ENCODE results near the gene DMRT2. TPM values are rescaled to one million over a fixed set of nuclear protein-coding genes. Genes with fewer than 3 reads are reported as not detected.

The DMRT2 gene
- total RNA-seq, 1 donor: not detected

DNA sequence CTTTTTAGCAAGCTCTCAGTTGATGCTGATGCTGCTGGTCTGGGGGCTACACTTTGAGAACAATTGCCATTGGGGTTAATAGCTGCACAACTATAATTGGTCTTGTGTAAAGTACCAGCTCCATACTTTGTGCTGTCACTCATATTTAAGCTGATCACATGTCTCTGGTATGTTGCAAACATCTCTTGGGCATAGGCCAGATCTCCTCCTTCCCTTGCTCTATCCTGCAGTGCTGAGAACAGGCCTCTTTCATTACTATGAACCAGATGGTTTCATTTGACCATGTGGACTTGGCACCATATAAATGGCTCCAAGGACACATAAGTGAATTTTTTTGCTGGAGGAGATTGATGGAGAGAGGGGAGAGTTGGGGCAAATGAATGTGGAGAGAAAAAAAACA lies 48.4 kb downstream of the DMRT2 start:
- H2AFZ ChIP-seq (ENCODE audit: low read length): no peak overlapping the region
- TF ChIP-seq, protein P1, sequence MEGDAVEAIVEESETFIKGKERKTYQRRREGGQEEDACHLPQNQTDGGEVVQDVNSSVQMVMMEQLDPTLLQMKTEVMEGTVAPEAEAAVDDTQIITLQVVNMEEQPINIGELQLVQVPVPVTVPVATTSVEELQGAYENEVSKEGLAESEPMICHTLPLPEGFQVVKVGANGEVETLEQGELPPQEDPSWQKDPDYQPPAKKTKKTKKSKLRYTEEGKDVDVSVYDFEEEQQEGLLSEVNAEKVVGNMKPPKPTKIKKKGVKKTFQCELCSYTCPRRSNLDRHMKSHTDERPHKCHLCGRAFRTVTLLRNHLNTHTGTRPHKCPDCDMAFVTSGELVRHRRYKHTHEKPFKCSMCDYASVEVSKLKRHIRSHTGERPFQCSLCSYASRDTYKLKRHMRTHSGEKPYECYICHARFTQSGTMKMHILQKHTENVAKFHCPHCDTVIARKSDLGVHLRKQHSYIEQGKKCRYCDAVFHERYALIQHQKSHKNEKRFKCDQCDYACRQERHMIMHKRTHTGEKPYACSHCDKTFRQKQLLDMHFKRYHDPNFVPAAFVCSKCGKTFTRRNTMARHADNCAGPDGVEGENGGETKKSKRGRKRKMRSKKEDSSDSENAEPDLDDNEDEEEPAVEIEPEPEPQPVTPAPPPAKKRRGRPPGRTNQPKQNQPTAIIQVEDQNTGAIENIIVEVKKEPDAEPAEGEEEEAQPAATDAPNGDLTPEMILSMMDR (IDR thresholded peaks at IDR 0.05; ENCODE audit: extremely low read depth, low read depth, low read length): no peak
- H3K27ac ChIP-seq (ENCODE audit: low read depth, low read length): no peak overlapping the region
- H3K4me2 ChIP-seq (ENCODE audit: insufficient read depth, low read length): no peak overlapping the region
- no peaks in the 10 kb centered on the region for H3K27me3 ChIP-seq (ENCODE audit: insufficient read depth, low read length)
- H3K9me3 ChIP-seq (ENCODE audit: low read depth, low read length): no peaks in the 10 kb centered on the region
- H3K36me3 ChIP-seq (ENCODE audit: insufficient read depth, low read length): no peaks in the 10 kb centered on the region
- H3K4me1 ChIP-seq (ENCODE audit: insufficient read depth, low read length): no peaks in the 10 kb centered on the region
- DNase-seq (ENCODE audit: insufficient read length, low spot score, missing footprints): no peak
- no peaks in the 10 kb centered on the region for H4K20me1 ChIP-seq (ENCODE audit: insufficient read depth, low read length)
- no peak overlapping the region for H3K4me3 ChIP-seq (ENCODE audit: insufficient read depth, low read length)
- no peaks in the 10 kb centered on the region for H3K79me2 ChIP-seq (ENCODE audit: insufficient read depth, low read length)

DNA sequence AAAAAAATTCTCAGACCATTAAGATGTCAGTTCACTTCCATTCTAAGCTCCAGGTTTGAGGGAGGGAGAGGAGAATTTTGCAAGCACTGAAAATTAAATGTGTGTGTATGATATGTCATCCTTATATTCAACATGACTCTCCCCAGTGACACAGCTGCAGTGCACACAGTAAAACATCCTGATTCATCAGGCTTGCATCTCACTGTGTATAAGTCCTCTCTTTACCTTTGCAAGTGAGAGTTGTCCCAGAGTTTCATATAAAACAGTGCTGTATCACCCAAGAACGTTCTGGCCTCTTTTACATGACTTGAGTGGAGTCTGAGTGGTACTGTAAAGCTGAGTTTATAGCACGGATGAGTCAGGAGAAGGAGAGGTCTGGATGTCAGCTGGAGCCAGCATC lies 50.0 kb downstream of the DMRT2 start:
- H3K4me3 ChIP-seq (ENCODE audit: insufficient read depth, low read length): no peak overlapping the region
- H3K27me3 ChIP-seq (ENCODE audit: insufficient read depth, low read length): no peaks in the 10 kb centered on the region
- TF ChIP-seq, protein P1 (IDR thresholded peaks at IDR 0.05; ENCODE audit: extremely low read depth, low read depth, low read length): no peak
- H3K79me2 ChIP-seq (ENCODE audit: insufficient read depth, low read length): no peaks in the 10 kb centered on the region
- no peak overlapping the region for H2AFZ ChIP-seq (ENCODE audit: low read length)
- no peaks in the 10 kb centered on the region for H4K20me1 ChIP-seq (ENCODE audit: insufficient read depth, low read length)
- no peaks in the 10 kb centered on the region for H3K36me3 ChIP-seq (ENCODE audit: insufficient read depth, low read length)
- H3K4me2 ChIP-seq (ENCODE audit: insufficient read depth, low read length): no peak overlapping the region
- no peak overlapping the region for H3K27ac ChIP-seq (ENCODE audit: low read depth, low read length)
- DNase-seq (ENCODE audit: insufficient read length, low spot score, missing footprints): no peak
- H3K4me1 ChIP-seq (ENCODE audit: insufficient read depth, low read length): no peaks in the 10 kb centered on the region
- H3K9me3 ChIP-seq (ENCODE audit: low read depth, low read length): no peaks in the 10 kb centered on the region

DNA sequence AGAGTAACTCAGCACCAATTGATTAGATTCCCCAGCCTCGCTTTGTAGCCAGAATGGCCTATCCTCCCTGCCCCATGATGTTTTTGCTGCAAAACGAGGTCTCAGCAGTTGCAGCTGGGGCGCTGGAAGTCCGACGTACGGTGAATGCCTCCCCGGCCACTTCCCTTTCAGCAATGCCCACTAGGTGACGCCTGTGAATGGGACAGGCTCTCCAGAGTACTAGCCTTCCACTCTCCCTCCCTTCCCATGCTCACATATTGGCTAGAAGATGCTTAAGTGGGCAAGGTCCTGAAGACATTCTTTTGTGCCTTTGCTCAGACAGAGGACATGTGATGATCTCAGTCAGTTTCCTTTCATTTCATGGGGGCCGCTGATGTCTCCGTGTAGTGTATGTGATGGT lies 50.8 kb downstream of the DMRT2 start:
- no peaks in the 10 kb centered on the region for H3K36me3 ChIP-seq (ENCODE audit: insufficient read depth, low read length)
- no peak overlapping the region for H3K4me3 ChIP-seq (ENCODE audit: insufficient read depth, low read length)
- no peak for DNase-seq (ENCODE audit: insufficient read length, low spot score, missing footprints)
- H3K27me3 ChIP-seq (ENCODE audit: insufficient read depth, low read length): no peaks in the 10 kb centered on the region
- H3K4me2 ChIP-seq (ENCODE audit: insufficient read depth, low read length): no peak overlapping the region
- H3K4me1 ChIP-seq (ENCODE audit: insufficient read depth, low read length): no peaks in the 10 kb centered on the region
- no peak overlapping the region for H2AFZ ChIP-seq (ENCODE audit: low read length)
- no peak overlapping the region for H3K27ac ChIP-seq (ENCODE audit: low read depth, low read length)
- no peaks in the 10 kb centered on the region for H3K9me3 ChIP-seq (ENCODE audit: low read depth, low read length)
- H4K20me1 ChIP-seq (ENCODE audit: insufficient read depth, low read length): no peaks in the 10 kb centered on the region
- TF ChIP-seq, protein P1 (IDR thresholded peaks at IDR 0.05; ENCODE audit: extremely low read depth, low read depth, low read length): peak; percentile 49
- H3K79me2 ChIP-seq (ENCODE audit: insufficient read depth, low read length): no peaks in the 10 kb centered on the region

DNA sequence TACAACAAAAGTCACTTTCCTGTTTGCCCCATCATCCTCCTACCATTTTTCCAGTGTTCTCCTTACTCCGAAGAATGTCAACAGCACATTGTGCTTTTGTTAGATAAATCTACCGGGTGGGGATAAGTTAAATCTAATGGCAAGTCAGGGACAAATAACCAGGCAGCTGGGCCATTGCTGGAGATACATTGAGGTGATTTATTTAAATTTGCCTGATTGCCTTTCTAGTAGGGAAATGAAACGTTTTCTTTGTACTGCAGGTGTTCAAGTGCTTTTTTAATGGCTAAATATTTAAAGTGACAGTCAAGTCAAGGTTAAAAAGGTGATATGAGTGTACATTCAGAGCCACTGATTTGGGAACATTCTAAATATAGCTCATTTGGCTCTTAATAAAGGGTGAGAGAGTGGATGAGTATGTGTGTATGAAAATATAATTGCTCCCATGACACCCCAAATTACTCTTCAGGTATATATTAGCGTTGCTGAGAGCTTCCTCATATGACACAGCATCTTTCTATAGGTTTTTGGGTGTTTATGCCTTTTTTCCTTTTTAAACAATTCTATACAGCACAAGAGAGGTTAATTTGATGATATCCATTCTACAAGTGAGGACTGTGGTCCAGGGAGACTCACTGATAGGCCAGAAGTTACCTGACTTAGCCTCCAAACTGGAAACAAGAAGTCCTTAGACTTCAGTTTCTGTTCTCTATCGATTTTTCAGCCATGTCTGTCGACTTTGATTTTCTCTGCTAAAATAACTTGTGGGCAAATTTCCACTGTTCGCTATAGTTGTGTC lies 51.9 kb downstream of the DMRT2 start:
- H3K9me3 ChIP-seq (ENCODE audit: low read depth, low read length): no peaks in the 10 kb centered on the region
- no peak for DNase-seq (ENCODE audit: insufficient read length, low spot score, missing footprints)
- no peaks in the 10 kb centered on the region for H3K27me3 ChIP-seq (ENCODE audit: insufficient read depth, low read length)
- H3K4me1 ChIP-seq (ENCODE audit: insufficient read depth, low read length): no peaks in the 10 kb centered on the region
- no peak overlapping the region for H3K4me3 ChIP-seq (ENCODE audit: insufficient read depth, low read length)
- H3K36me3 ChIP-seq (ENCODE audit: insufficient read depth, low read length): no peaks in the 10 kb centered on the region
- H4K20me1 ChIP-seq (ENCODE audit: insufficient read depth, low read length): no peaks in the 10 kb centered on the region
- no peak overlapping the region for H3K27ac ChIP-seq (ENCODE audit: low read depth, low read length)
- H3K79me2 ChIP-seq (ENCODE audit: insufficient read depth, low read length): no peaks in the 10 kb centered on the region
- no peak overlapping the region for H3K4me2 ChIP-seq (ENCODE audit: insufficient read depth, low read length)
- TF ChIP-seq, protein P1 (IDR thresholded peaks at IDR 0.05; ENCODE audit: extremely low read depth, low read depth, low read length): no peak
- H2AFZ ChIP-seq (ENCODE audit: low read length): no peak overlapping the region

All from osteoblast (primary cell).